Activated CD4-positive, alpha-beta T cell treated with anti-CD3 and anti-CD28 coated beads, Interleukin-2, Interleukin-6, amounts not matched to agents 100 ng/mL and 50 ng/mL, durations not matched to agents 16 hours and 8 hours (primary cell): ENCODE measurements around the gene POLD1.

ENCODE experiments used
- DNase-seq: peaks from one replicate; pipeline ENCODE4 v3.0.0-alpha.2; 2020

Gene POLD1

GRCh38 chr19:50392759-50393158 lies 8.6 kb downstream of the POLD1 start:
- DNase-seq, result no peak

GRCh38 chr19:50393589-50393988 lies 9.4 kb downstream of the POLD1 start:
- no peak for DNase-seq

GRCh38 chr19:50394017-50394416 lies 9.9 kb downstream of the POLD1 start:
- no peak for DNase-seq

GRCh38 chr19:50398675-50399367 lies 14.7 kb downstream of the POLD1 start:
- DNase-seq, result no peak

- no peak for DNase-seq
These were observed 15.2 kb downstream of the POLD1 start for GRCh38 chr19:50399368-50399745.

GRCh38 chr19:50401605-50402450 lies 17.7 kb downstream of the POLD1 start:
- no peak for DNase-seq

- DNase-seq, result no peak
These were observed 18.6 kb downstream of the POLD1 start for GRCh38 chr19:50402544-50403301.

GRCh38 chr19:50406156-50406820 lies 22.1 kb downstream of the POLD1 start:
- no peak for DNase-seq

GRCh38 chr19:50406829-50407228 lies 22.7 kb downstream of the POLD1 start:
- DNase-seq, result no peak

GRCh38 chr19:50409347-50409746 lies 25.2 kb downstream of the POLD1 start:
- DNase-seq, result no peak

- no peak for DNase-seq
These were observed 26.0 kb downstream of the POLD1 start for GRCh38 chr19:50410109-50410508.

- no peak for DNase-seq
These were observed 28.3 kb downstream of the POLD1 start for GRCh38 chr19:50412419-50412818.

- no peak for DNase-seq
These were observed 28.9 kb downstream of the POLD1 start for GRCh38 chr19:50413096-50413495.

GRCh38 chr19:50413531-50413930 lies 29.4 kb downstream of the POLD1 start:
- DNase-seq, result no peak

- DNase-seq, result peak; percentile 82
These were observed 30.9 kb downstream of the POLD1 start for GRCh38 chr19:50414864-50415660.

- no peak for DNase-seq
These were observed 31.5 kb downstream of the POLD1 start for GRCh38 chr19:50415661-50416033.

- DNase-seq, result no peak
These were observed 32.2 kb downstream of the POLD1 start for GRCh38 chr19:50416034-50416977.

GRCh38 chr19:50417111-50418081 lies 33.2 kb downstream of the POLD1 start:
- DNase-seq, result no peak

- DNase-seq, result no peak
These were observed 34.3 kb downstream of the POLD1 start, which contains the start of gene SPIB for GRCh38 chr19:50418176-50419021. Gene SPIB, plus strand, starts transcription at chr19:50418938. Its CDS starts 25 bp downstream, at chr19:50418963.
